ENCODE measurements around the gene TTYH3.

DNA sequence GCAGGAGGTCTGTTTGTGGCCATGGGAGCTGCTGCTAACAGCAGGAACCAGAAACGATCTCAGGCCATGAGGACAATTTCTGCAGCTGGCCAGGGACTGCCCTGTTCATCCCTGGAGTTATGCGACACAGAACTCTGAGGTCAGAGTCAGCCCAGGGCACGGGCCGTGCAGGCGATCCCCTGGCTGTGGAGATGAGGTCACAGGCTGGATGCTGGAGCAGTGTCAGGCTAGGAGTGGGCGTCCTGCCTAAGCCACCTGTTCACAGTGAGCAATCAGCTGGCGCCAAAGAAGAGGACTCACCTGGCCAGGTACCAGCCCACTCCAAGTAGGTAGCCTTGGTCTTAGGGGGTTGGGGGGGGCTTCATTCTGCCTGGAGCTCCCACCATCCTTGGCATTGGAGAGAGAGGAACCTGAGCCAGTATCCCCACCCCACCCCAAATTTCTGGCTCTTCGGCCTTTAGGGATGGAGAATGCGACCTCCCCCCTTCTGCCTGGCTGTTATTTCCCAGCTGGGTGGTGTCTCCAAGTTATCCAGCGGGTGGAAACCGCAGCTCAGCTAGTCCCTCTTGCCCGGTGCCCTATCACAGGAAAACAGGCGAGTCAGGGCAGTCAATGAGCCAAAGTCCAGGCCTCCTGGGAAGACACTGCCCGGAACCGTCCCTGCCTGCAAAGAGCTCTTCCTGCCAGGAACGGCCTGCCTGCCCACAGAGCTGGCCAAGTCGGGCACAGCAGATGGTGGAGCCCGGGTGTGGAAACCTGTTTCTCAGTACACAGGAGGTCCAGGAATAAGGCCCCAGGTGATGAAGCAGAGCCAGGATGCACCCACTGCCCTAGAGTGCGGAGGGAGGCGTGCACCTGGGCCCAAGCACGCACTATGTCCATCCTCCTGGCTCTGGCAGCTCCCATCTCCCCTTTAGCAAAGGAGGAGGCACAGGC, 1.8 kb upstream of the TTYH3 start:
- TF ChIP-seq POLR2A (IDR thresholded peaks at IDR 0.05): no peak
- no peak for TF ChIP-seq POLR2AphosphoS5 (IDR thresholded peaks at IDR 0.05; ENCODE audit: insufficient read depth in 1 of 2, low read depth in 1 of 2)
- TF ChIP-seq CTCF (IDR thresholded peaks at IDR 0.05): no peak

Measured in vagina (tissue), 2 donors.